Activated gamma-delta T cell (primary cell): ENCODE measurements around the gene ASCC1.
"Not testable (repeated sequence)": the region's sequence is repeated elsewhere in the genome, so short reads cannot be mapped to it uniquely, and the experiment has no call there.

Experiments
- DNase-seq: peaks from one replicate; lab custom pipeline; 2025; lab: John Stamatoyannopoulos, UW

Gene ASCC1

DNA sequence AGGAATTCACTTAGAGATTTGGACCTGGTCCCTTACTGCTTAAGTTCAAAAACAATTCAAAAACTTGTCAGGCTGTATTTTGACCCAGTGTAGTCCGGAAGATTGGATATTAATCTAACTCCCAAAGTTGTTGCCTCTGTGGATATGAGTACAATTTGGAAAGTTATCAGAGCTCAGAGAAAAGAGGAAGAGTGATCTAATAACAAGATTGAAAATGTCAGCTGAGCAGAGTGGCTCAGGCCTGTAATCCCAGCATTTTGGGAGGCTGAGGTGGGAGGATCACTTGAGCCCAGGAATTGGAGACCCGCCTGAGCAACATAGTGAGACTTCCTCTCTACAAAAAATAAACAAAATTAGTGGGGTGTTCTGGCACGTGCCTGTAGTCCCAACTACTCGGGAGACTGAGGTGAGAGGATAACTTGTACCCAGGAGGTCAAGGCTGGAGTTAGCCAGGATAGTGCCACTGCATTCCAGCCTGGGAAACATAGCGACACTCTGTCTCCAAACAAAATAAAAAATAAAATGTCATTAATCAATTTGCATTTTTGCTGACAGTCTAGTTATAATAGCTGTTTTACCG lies 3.2 kb upstream of the ASCC1 start:
- DNase-seq, result no peak

- DNase-seq, result no peak
Observed at GRCh38 chr10:72218726-72219125, 2.6 kb upstream of the ASCC1 start.

- DNase-seq, result no peak
Observed at GRCh38 chr10:72218325-72218724, 2.2 kb upstream of the ASCC1 start.

GRCh38 chr10:72211832-72212231 lies 4.2 kb downstream of the ASCC1 start:
- not testable (repeated sequence) for DNase-seq

DNA sequence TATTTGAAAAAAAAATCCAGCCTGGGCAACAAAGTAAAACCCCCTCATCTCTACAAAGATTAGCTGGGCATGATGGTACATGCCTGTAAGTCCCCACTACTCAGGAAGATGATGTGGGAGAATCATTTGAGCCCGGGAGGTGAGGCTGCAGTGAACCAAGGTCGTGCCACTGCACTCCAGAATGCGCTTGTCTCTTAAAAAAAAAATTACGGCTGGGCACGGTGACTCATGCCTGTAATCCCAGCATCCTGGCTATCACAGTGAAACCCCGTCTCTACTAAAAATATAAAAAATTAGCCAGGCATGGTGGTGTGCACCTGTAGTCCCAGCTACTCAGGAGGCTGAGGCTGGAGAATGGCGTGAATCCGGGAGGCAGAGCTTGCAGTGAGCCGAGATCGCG lies 4.7 kb downstream of the ASCC1 start:
- not testable (repeated sequence) for DNase-seq

- DNase-seq, result not testable (repeated sequence)
Observed at GRCh38 chr10:72208526-72208925, 7.5 kb downstream of the ASCC1 start.

- DNase-seq, result no peak
Observed at GRCh38 chr10:72206511-72207229, 9.4 kb downstream of the ASCC1 start.

- no peak for DNase-seq
Observed at GRCh38 chr10:72204724-72205123, 11.4 kb downstream of the ASCC1 start.

DNA sequence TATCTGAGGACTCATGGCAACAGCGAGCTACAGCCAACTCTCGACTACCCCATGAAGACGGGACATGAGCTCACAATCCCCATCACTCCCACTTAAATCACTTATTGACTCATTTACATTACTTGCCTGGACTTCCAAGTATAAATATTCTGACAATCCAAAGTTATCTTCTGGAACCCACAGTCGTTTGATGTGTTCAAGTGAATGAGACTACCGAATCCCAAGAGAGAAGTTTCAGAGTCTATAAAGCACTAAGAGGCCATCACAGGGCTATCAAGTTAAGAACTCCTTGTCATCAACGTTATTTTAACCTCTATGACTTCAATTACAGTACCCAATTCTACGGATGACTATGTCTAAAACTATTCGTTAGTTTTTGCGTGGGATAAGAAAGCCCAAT lies 11.8 kb downstream of the ASCC1 start:
- no peak for DNase-seq

- no peak for DNase-seq
Observed at GRCh38 chr10:72201293-72201692, 14.8 kb downstream of the ASCC1 start.

DNA sequence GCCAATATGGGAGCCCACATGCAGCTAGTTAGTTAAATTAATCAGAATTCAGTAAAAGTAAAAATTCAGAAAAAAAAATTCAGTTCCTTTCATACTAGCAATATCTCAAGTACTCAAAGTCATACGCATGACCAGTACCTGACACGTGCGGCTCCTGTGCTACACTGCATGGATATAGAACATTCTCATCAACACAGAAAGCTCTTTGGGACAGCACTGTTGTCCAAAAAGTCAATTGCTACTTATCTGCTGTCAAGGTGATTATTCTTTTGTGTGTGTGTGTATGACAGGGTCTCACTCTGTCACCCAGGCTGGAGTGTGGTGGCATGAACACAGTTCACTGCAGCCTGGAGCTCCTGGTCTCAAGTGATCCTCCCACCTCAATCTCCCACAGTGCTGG lies 15.2 kb downstream of the ASCC1 start:
- DNase-seq, result no peak

DNA sequence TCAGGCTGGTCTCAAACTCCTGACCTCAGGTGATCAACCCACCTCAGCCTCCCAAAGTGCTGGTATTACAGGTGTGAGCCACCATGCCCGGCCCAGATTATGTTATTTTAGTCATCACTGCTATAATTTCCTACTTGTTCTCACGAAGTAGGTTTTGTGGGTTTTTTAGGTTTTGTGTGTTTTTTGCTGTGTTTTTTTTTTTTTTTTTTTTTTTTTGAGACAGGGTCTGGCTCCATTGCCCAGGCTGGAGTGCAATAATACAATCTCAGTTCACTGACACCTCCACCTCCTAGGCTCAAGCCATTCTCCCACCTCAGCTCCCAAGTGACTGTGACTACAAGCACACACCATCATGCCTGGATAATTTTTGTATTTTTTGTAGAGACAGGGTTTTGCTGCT lies 21.1 kb downstream of the ASCC1 start:
- DNase-seq, result no peak

GRCh38 chr10:72186982-72187330 lies 29.1 kb downstream of the ASCC1 start:
- DNase-seq, result no peak

DNA sequence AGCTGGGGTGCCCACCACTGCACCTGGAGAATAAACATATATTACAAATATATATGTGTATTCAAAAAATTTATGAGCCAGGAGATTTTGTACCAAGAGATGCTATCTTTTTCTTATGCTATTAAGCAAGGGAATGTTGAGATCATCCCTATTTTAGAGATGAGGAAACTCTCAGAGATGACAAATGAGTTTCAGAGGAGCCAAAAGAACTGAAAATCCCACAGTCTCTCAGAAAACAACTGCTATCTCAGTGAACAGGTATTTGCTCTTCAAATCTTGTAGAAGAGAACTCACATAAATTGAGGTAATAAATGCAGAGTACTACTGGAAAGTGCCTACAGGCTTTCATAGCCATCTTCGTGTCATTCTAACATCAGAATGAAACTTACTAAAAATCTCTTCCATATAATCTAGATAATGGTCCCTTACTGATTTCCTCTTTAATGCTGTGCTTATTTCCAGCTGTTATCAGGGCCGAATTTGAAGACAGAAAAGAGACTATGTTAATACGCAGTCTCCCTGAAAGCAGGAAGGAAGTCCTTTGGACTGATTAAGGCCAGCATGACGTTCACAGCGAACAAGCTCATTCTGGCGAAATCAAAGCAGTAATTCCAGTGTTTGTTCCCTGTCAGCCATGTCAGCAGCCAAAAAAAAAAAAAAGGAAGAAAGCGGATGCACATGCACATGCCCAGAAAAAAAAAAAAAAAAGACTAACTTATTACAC lies 29.7 kb downstream of the ASCC1 start:
- DNase-seq, result no peak

DNA sequence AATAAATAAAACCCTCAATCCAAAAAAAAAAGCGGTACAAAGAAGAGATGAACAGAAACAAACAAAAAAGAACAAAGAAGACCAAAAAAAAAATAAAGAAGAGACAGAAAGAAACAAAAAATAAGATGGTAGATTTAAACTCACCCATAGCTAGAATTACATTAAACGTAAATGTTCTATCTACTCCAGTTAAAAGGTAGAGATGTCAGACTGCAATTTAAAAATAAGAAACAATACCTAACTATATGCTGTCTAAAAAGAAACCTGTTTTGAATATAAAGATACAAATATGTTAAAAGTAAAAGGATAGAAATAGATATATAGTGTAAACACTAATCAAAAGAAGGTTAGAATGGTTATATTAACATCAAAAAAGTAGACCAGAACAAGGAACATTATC lies 31.9 kb downstream of the ASCC1 start:
- no peak for DNase-seq

GRCh38 chr10:72177454-72177853 lies 38.6 kb downstream of the ASCC1 start:
- no peak for DNase-seq

DNA sequence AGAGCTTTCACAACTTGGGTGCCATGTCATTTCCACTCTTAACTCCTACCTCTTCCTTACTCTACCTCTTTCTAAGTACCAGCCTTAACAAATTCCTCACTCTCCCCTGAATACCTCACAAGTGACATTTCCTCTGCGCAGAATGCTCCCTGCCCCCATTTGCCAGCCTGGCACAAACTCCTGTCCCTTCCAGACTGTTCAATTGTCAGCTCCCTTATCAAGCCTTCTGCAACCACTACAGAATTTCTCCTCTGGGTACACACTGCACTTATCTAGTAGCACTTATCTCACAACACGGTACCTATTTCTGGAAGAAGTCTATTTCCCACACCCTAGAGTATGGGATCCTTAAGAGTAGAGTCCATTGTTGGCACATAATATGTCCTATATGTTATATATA lies 39.4 kb downstream of the ASCC1 start:
- no peak for DNase-seq

DNA sequence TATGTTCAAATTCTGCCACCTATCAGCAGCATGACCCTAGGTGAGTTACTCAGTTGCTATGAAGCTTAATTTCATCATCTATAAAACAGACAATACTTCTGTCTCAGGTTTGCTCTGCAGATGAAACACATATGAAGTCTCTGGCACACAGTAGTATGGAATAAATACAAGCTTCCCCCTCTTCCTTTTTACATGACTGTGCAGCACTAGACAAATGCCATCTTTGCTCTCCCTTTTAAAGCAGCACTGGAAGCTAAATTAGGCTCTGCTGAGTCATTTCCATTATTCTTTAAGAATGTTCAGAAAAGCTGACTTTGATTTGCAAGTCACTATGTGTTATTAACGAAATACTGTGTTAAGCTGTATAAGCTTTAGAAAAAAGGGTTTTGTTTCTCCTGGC lies 40.9 kb downstream of the ASCC1 start:
- DNase-seq, result no peak

GRCh38 chr10:72174297-72174662 lies 41.8 kb downstream of the ASCC1 start:
- DNase-seq, result no peak

- DNase-seq, result no peak
Observed at GRCh38 chr10:72173619-72174296, 42.3 kb downstream of the ASCC1 start.

DNA sequence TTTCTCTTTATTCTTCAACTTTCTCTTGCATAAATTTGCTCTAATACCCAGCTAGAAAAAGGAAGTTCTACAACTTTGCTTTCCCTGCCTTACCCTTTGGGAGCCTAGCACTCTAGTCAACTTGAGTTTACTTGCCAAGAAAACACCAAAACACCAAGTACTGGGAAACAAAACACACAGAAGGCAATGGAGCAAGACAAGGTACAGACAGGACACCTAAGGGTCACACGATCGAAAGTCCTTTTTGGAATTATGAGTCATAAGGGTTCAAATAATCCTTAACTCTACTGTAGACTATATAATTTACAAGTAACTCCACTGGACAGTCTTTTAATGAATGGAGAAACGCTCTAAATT lies 42.8 kb downstream of the ASCC1 start:
- no peak for DNase-seq

DNA sequence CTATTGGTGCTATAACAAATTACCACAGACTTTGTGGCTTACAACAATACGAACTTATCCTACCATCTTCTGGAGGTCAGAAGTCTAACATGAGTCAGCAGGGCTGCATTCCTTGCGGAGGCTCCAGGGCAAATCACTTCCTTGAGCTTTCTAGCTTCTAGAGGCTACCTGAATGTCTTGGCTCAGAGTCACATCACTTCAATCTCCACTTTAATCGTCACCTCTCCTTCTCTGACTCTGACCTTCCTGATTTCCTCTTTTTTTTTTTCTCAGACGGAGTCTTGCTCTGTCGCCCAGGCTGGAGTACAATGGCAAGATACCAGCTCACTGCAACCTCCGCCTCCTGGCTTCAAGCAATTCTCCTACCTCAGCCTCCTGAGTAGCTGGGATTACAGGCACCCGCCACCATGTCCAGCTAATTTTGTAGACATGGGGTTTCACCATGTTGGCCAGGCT lies 44.9 kb downstream of the ASCC1 start:
- no peak for DNase-seq

DNA sequence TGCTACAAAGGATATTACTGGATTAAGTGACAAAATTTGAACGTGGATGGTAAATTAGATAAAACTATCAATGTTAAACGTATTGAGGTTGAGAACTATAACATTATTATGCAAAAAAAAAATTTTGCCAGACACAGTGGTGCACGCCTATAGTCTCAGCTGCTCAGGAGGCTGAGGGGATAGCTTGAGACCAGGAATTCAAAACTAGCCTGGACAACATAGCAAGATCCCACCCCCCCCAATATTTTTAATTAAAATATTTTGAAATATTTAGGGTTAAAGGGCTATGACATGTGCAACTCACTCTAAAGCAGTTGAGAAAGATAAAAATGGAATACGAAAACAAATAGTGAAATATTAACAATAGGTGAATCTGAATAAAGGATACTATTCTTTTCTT lies 45.3 kb downstream of the ASCC1 start:
- no peak for DNase-seq
